ENCODE data around the gene RNF115. TPM values are rescaled to one million over a fixed set of nuclear protein-coding genes. Genes with fewer than 3 reads are reported as not detected.
"Not testable (repeated sequence)": the region's sequence is repeated elsewhere in the genome, so short reads cannot be mapped to it uniquely, and the experiment has no call there.

Gene RNF115
- polyA plus RNA-seq, 1 donor from 2014 or later, result 6.7 TPM

- Mint-ChIP-seq H3K27ac (peak overlapping the region in 1 of 3 donors; percentile 9), H3K36me3 (peaks cover 5% of the 10 kb centered on the region)
Observed at GRCh38 chr1:145747398-145748247, 76.3 kb downstream of the RNF115 start.

GRCh38 chr1:145740269-145740668, 83.6 kb downstream of the RNF115 start:
- Mint-ChIP-seq H3K4me3 (no peak overlapping the region), H3K27me3 (no peaks in the 10 kb centered on the region), H3K4me1 (no peaks in the 10 kb centered on the region), H3K27ac (no peak overlapping the region), H3K36me3 (peaks cover 9% of the 10 kb centered on the region), H3K9me3 (no peaks in the 10 kb centered on the region)

More at GRCh38 chr1:145747398-145748247, 76.3 kb downstream of the RNF115 start:
- Mint-ChIP-seq H3K4me1 (peaks cover 0 to 3% (median 0%) of the 10 kb centered on the region in 3 donors), H3K4me3 (no peak overlapping the region), H3K27me3 (no peaks in the 10 kb centered on the region), H3K9me3 (no peaks in the 10 kb centered on the region)

- Mint-ChIP-seq H3K27ac (no peak overlapping the region), H3K27me3 (no peaks in the 10 kb centered on the region), H3K4me3 (no peak overlapping the region), H3K9me3 (no peaks in the 10 kb centered on the region), H3K36me3 (peaks cover 4% of the 10 kb centered on the region), H3K4me1 (peaks cover 0 to 2% (median 0%) of the 10 kb centered on the region in 3 donors)
Observed at GRCh38 chr1:145736191-145736590, 87.7 kb downstream of the RNF115 start.

- Mint-ChIP-seq H3K27ac (no peak overlapping the region), H3K4me3 (no peak overlapping the region), H3K4me1 (peaks cover 0 to 2% (median 0%) of the 10 kb centered on the region in 3 donors), H3K27me3 (no peaks in the 10 kb centered on the region), H3K36me3 (peaks cover 4% of the 10 kb centered on the region), H3K9me3 (no peaks in the 10 kb centered on the region)
Observed at GRCh38 chr1:145730900-145731299, 93.0 kb downstream of the RNF115 start.

GRCh38 chr1:145730467-145730866, 93.4 kb downstream of the RNF115 start:
- peaks cover 4% of the 10 kb centered on the region for H3K36me3 Mint-ChIP-seq
- no peaks in the 10 kb centered on the region for H3K9me3 Mint-ChIP-seq

GRCh38 chr1:145729666-145730436, 94.0 kb downstream of the RNF115 start:
- Mint-ChIP-seq H3K27me3 (no peaks in the 10 kb centered on the region), H3K27ac (no peak overlapping the region), H3K4me3 (no peak overlapping the region), H3K9me3 (no peaks in the 10 kb centered on the region), H3K36me3 (peaks cover 4% of the 10 kb centered on the region), H3K4me1 (peaks cover 0 to 2% (median 0%) of the 10 kb centered on the region in 3 donors)

More at GRCh38 chr1:145730467-145730866, 93.4 kb downstream of the RNF115 start:
- no peak overlapping the region for H3K27ac Mint-ChIP-seq
- no peak overlapping the region for H3K4me3 Mint-ChIP-seq
- H3K27me3 Mint-ChIP-seq, result no peaks in the 10 kb centered on the region
- H3K4me1 Mint-ChIP-seq, result peaks cover 0 to 2% (median 0%) of the 10 kb centered on the region in 3 donors

GRCh38 chr1:145729196-145729595, 94.7 kb downstream of the RNF115 start:
- Mint-ChIP-seq H3K4me3 (no peak overlapping the region), H3K27ac (no peak overlapping the region), H3K4me1 (peaks cover 0 to 1% (median 0%) of the 10 kb centered on the region in 3 donors), H3K36me3 (peaks cover 4% of the 10 kb centered on the region), H3K27me3 (no peaks in the 10 kb centered on the region), H3K9me3 (no peaks in the 10 kb centered on the region)

- H3K4me1 Mint-ChIP-seq, H3K9me3 Mint-ChIP-seq, H3K4me3 Mint-ChIP-seq, H3K27ac Mint-ChIP-seq, H3K27me3 Mint-ChIP-seq, H3K36me3 Mint-ChIP-seq: not testable (repeated sequence)
Observed at GRCh38 chr1:145726193-145726592, 97.7 kb downstream of the RNF115 start.

- H3K36me3 Mint-ChIP-seq, result no peaks in the 10 kb centered on the region
- peak overlapping the region in 1 of 3 donors; percentile 16 for H3K27ac Mint-ChIP-seq
- H3K4me1 Mint-ChIP-seq, result peaks cover 0 to 8% (median 7%) of the 10 kb centered on the region in 3 donors
- H3K4me3 Mint-ChIP-seq, result peak overlapping the region in 3 of 4 donors; percentile 65 to 85 (median 79)
- peaks cover 10% of the 10 kb centered on the region for H3K27me3 Mint-ChIP-seq
- H3K9me3 Mint-ChIP-seq, result no peaks in the 10 kb centered on the region
Observed at GRCh38 chr1:145720878-145721671, 102.8 kb downstream of the RNF115 start.

- Mint-ChIP-seq H3K4me3 (peak overlapping the region in 2 of 4 donors; percentile 84 to 85), H3K4me1 (peaks cover 0 to 8% (median 7%) of the 10 kb centered on the region in 3 donors), H3K9me3 (no peaks in the 10 kb centered on the region), H3K27ac (peak overlapping the region in 1 of 3 donors; percentile 10), H3K36me3 (no peaks in the 10 kb centered on the region), H3K27me3 (peaks cover 10% of the 10 kb centered on the region)
Observed at GRCh38 chr1:145720556-145720877, 103.4 kb downstream of the RNF115 start.

GRCh38 chr1:145719230-145720079, 104.4 kb downstream of the RNF115 start, which contains the start of gene CD160:
CD160 (plus strand) TSS chr1:145719499; CDS start chr1:145728328, 8,829 bp downstream.
- H3K27ac Mint-ChIP-seq, result no peak within 1 kb of the TSS
- H3K27me3 Mint-ChIP-seq, result peaks cover 10% of the 10 kb centered on the region
- H3K4me1 Mint-ChIP-seq, result peaks cover 0 to 8% (median 7%) of the 10 kb centered on the region in 3 donors
- H3K9me3 Mint-ChIP-seq, result no peaks in the 10 kb centered on the region
- peak within 1 kb of the TSS in 1 of 4 donors; percentile 84 for H3K4me3 Mint-ChIP-seq
- no peaks in the 10 kb centered on the region for H3K36me3 Mint-ChIP-seq

GRCh38 chr1:145718465-145718864, 105.4 kb downstream of the RNF115 start:
- not testable (repeated sequence) for H3K27ac Mint-ChIP-seq, H3K36me3 Mint-ChIP-seq, H3K4me1 Mint-ChIP-seq, H3K4me3 Mint-ChIP-seq, H3K9me3 Mint-ChIP-seq
- peaks cover 10% of the 10 kb centered on the region for H3K27me3 Mint-ChIP-seq

GRCh38 chr1:145717833-145718232, 106.1 kb downstream of the RNF115 start:
- peak overlapping the region in 1 of 3 donors; percentile 60 for H3K27ac Mint-ChIP-seq

More at GRCh38 chr1:145717833-145718232, 106.1 kb downstream of the RNF115 start:
- Mint-ChIP-seq H3K27me3 (peaks cover 9% of the 10 kb centered on the region), H3K36me3 (no peaks in the 10 kb centered on the region), H3K4me1 (peaks cover 0 to 8% (median 7%) of the 10 kb centered on the region in 3 donors), H3K9me3 (no peaks in the 10 kb centered on the region), H3K4me3 (no peak overlapping the region)

All from IgD-negative memory B cell (primary cell).